ENCODE data around the gene CDKN1A.
"Not testable (repeated sequence)": the region's sequence is repeated elsewhere in the genome, so short reads cannot be mapped to it uniquely, and the experiment has no call there.

The CDKN1A gene

GRCh38 chr6:36717231-36717825, 38.8 kb downstream of the CDKN1A start:
- H3K9me3 ChIP-seq (ENCODE audit: low read length): no peaks in the 10 kb centered on the region
- H3K4me1 ChIP-seq (ENCODE audit: insufficient read depth, low read length): no peaks in the 10 kb centered on the region
- peaks cover 30% of the 10 kb centered on the region for H3K27me3 ChIP-seq (ENCODE audit: insufficient read depth, low read length)
- no peak overlapping the region for H2AFZ ChIP-seq (ENCODE audit: low read depth, low read length)
- no peaks in the 10 kb centered on the region for H3K36me3 ChIP-seq (ENCODE audit: insufficient read depth, low read length)
- H3K4me3 ChIP-seq (ENCODE audit: low read length): no peak overlapping the region

GRCh38 chr6:36717871-36718540, 39.5 kb downstream of the CDKN1A start:
- Histone ChIP-seq H2AFZ (ENCODE audit: low read depth, low read length) (no peak overlapping the region), H3K27me3 (ENCODE audit: insufficient read depth, low read length) (peaks cover 30% of the 10 kb centered on the region), H3K4me1 (ENCODE audit: insufficient read depth, low read length) (no peaks in the 10 kb centered on the region), H3K4me3 (ENCODE audit: low read length) (no peak overlapping the region), H3K9me3 (ENCODE audit: low read length) (no peaks in the 10 kb centered on the region), H3K36me3 (ENCODE audit: insufficient read depth, low read length) (no peaks in the 10 kb centered on the region)

- no peaks in the 10 kb centered on the region for H3K9me3 ChIP-seq (ENCODE audit: low read length)
- no peaks in the 10 kb centered on the region for H3K4me1 ChIP-seq (ENCODE audit: insufficient read depth, low read length)
- peaks cover 29% of the 10 kb centered on the region for H3K27me3 ChIP-seq (ENCODE audit: insufficient read depth, low read length)
- no peak overlapping the region for H3K4me3 ChIP-seq (ENCODE audit: low read length)
- H3K36me3 ChIP-seq (ENCODE audit: insufficient read depth, low read length): no peaks in the 10 kb centered on the region
- no peak overlapping the region for H2AFZ ChIP-seq (ENCODE audit: low read depth, low read length)
Observed at GRCh38 chr6:36718560-36718959, 40.0 kb downstream of the CDKN1A start.

- H3K4me1 ChIP-seq (ENCODE audit: insufficient read depth, low read length): no peaks in the 10 kb centered on the region
- H3K9me3 ChIP-seq (ENCODE audit: low read length): no peaks in the 10 kb centered on the region
- no peak overlapping the region for H2AFZ ChIP-seq (ENCODE audit: low read depth, low read length)
- no peaks in the 10 kb centered on the region for H3K36me3 ChIP-seq (ENCODE audit: insufficient read depth, low read length)
- H3K27me3 ChIP-seq (ENCODE audit: insufficient read depth, low read length): peaks cover 23% of the 10 kb centered on the region
- no peak overlapping the region for H3K4me3 ChIP-seq (ENCODE audit: low read length)
Observed at GRCh38 chr6:36719126-36719525, 40.6 kb downstream of the CDKN1A start.

- H2AFZ ChIP-seq (ENCODE audit: low read depth, low read length): no peak overlapping the region
- H3K9me3 ChIP-seq (ENCODE audit: low read length): no peaks in the 10 kb centered on the region
- H3K27me3 ChIP-seq (ENCODE audit: insufficient read depth, low read length): peaks cover 14% of the 10 kb centered on the region
- H3K36me3 ChIP-seq (ENCODE audit: insufficient read depth, low read length): no peaks in the 10 kb centered on the region
- peaks cover 9% of the 10 kb centered on the region for H3K4me1 ChIP-seq (ENCODE audit: insufficient read depth, low read length)
- H3K4me3 ChIP-seq (ENCODE audit: low read length): no peak overlapping the region
Observed at GRCh38 chr6:36720251-36721141, 42.0 kb downstream of the CDKN1A start.

GRCh38 chr6:36721369-36722140, 43.0 kb downstream of the CDKN1A start:
- Histone ChIP-seq H3K36me3 (ENCODE audit: insufficient read depth, low read length) (no peaks in the 10 kb centered on the region), H3K27me3 (ENCODE audit: insufficient read depth, low read length) (peaks cover 10% of the 10 kb centered on the region), H3K4me3 (ENCODE audit: low read length) (no peak overlapping the region), H2AFZ (ENCODE audit: low read depth, low read length) (no peak overlapping the region), H3K4me1 (ENCODE audit: insufficient read depth, low read length) (peaks cover 12% of the 10 kb centered on the region), H3K9me3 (ENCODE audit: low read length) (no peaks in the 10 kb centered on the region)

- Histone ChIP-seq H3K9me3 (ENCODE audit: low read length) (no peaks in the 10 kb centered on the region), H3K36me3 (ENCODE audit: insufficient read depth, low read length) (no peaks in the 10 kb centered on the region), H3K4me3 (ENCODE audit: low read length) (no peak overlapping the region), H3K27me3 (ENCODE audit: insufficient read depth, low read length) (peaks cover 10% of the 10 kb centered on the region), H2AFZ (ENCODE audit: low read depth, low read length) (no peak overlapping the region), H3K4me1 (ENCODE audit: insufficient read depth, low read length) (peaks cover 12% of the 10 kb centered on the region)
Observed at GRCh38 chr6:36722365-36722764, 43.9 kb downstream of the CDKN1A start.

GRCh38 chr6:36722879-36723278, 44.4 kb downstream of the CDKN1A start:
- peaks cover 10% of the 10 kb centered on the region for H3K27me3 ChIP-seq (ENCODE audit: insufficient read depth, low read length)
- peaks cover 12% of the 10 kb centered on the region for H3K4me1 ChIP-seq (ENCODE audit: insufficient read depth, low read length)
- H3K4me3 ChIP-seq (ENCODE audit: low read length): no peak overlapping the region
- H2AFZ ChIP-seq (ENCODE audit: low read depth, low read length): no peak overlapping the region
- H3K9me3 ChIP-seq (ENCODE audit: low read length): no peaks in the 10 kb centered on the region
- no peaks in the 10 kb centered on the region for H3K36me3 ChIP-seq (ENCODE audit: insufficient read depth, low read length)

GRCh38 chr6:36723992-36724391, 45.5 kb downstream of the CDKN1A start:
- H3K27me3 ChIP-seq (ENCODE audit: insufficient read depth, low read length); H3K4me3 ChIP-seq (ENCODE audit: low read length); H2AFZ ChIP-seq (ENCODE audit: low read depth, low read length); H3K36me3 ChIP-seq (ENCODE audit: insufficient read depth, low read length); H3K9me3 ChIP-seq (ENCODE audit: low read length): not testable (repeated sequence)
- peaks cover 12% of the 10 kb centered on the region for H3K4me1 ChIP-seq (ENCODE audit: insufficient read depth, low read length)

- Histone ChIP-seq H3K4me3 (ENCODE audit: low read length) (no peak overlapping the region), H3K4me1 (ENCODE audit: insufficient read depth, low read length) (peaks cover 12% of the 10 kb centered on the region), H3K36me3 (ENCODE audit: insufficient read depth, low read length) (no peaks in the 10 kb centered on the region), H3K27me3 (ENCODE audit: insufficient read depth, low read length) (peaks cover 2% of the 10 kb centered on the region), H3K9me3 (ENCODE audit: low read length) (no peaks in the 10 kb centered on the region), H2AFZ (ENCODE audit: low read depth, low read length) (no peak overlapping the region)
Observed at GRCh38 chr6:36724514-36725390, 46.2 kb downstream of the CDKN1A start.

- H3K4me3 ChIP-seq (ENCODE audit: low read length): no peak overlapping the region
- H3K27me3 ChIP-seq (ENCODE audit: insufficient read depth, low read length): no peaks in the 10 kb centered on the region
- peaks cover 12% of the 10 kb centered on the region for H3K4me1 ChIP-seq (ENCODE audit: insufficient read depth, low read length)
- no peaks in the 10 kb centered on the region for H3K36me3 ChIP-seq (ENCODE audit: insufficient read depth, low read length)
- H3K9me3 ChIP-seq (ENCODE audit: low read length): no peaks in the 10 kb centered on the region
- no peak overlapping the region for H2AFZ ChIP-seq (ENCODE audit: low read depth, low read length)
Observed at GRCh38 chr6:36725581-36725980, 47.1 kb downstream of the CDKN1A start.

GRCh38 chr6:36727505-36728021, 49.0 kb downstream of the CDKN1A start:
- Histone ChIP-seq H3K9me3 (ENCODE audit: low read length) (no peaks in the 10 kb centered on the region), H2AFZ (ENCODE audit: low read depth, low read length) (no peak overlapping the region), H3K4me1 (ENCODE audit: insufficient read depth, low read length) (peaks cover 12% of the 10 kb centered on the region), H3K36me3 (ENCODE audit: insufficient read depth, low read length) (no peaks in the 10 kb centered on the region), H3K27me3 (ENCODE audit: insufficient read depth, low read length) (peaks cover 10% of the 10 kb centered on the region), H3K4me3 (ENCODE audit: low read length) (no peak overlapping the region)

Measured in neuron (in vitro differentiated cells).